IPS-20b (cell line): Measurements from ENCODE around the gene C1orf174.

Experiments
- H3K27ac ChIP-seq: one replicate; pipeline ENCODE4 v1.5.1; 2013; ENCODE audit warnings: low read length
- H3K27me3 ChIP-seq: 2 replicates; pipeline ENCODE4 v1.6.1; 2013; ENCODE audit warnings: mild to moderate bottlenecking, low read length, inconsistent platforms; ENCODE audit not compliant: insufficient read depth
- H3K36me3 ChIP-seq: 2 replicates; pipeline ENCODE4 v1.6.1; 2013; ENCODE audit warnings: low read depth, mild to moderate bottlenecking, inconsistent platforms, low read length, moderate library complexity; ENCODE audit not compliant: insufficient read depth
- H3K4me1 ChIP-seq: 2 replicates; pipeline ENCODE4 v1.6.1; 2013; ENCODE audit warnings: mild to moderate bottlenecking, control low read depth, inconsistent platforms, low read length, moderate library complexity; ENCODE audit not compliant: insufficient read depth
- H3K4me3 ChIP-seq: 2 replicates; pipeline ENCODE4 v1.5.1; 2013; ENCODE audit warnings: mild to moderate bottlenecking, low read length, inconsistent platforms
- H3K9ac ChIP-seq: 2 replicates; pipeline ENCODE4 v1.6.1; 2013; ENCODE audit warnings: low read depth, mild to moderate bottlenecking, inconsistent platforms, low read length, moderate library complexity
- H3K9me3 ChIP-seq: 2 replicates; pipeline ENCODE4 v1.6.1; 2013; ENCODE audit warnings: mild to moderate bottlenecking, low read depth, low read length, inconsistent platforms; ENCODE audit not compliant: insufficient read depth

The C1orf174 gene

GRCh38 chr1:3898475-3898735, 1.7 kb downstream of the C1orf174 start:
- Histone ChIP-seq H3K9ac (no peak overlapping the region), H3K27me3 (no peaks in the 10 kb centered on the region), H3K4me3 (peak overlapping the region; percentile 93; the same call in 1 of the 2 replicates), H3K9me3 (no peaks in the 10 kb centered on the region), H3K36me3 (peaks cover 6% of the 10 kb centered on the region; the same call in 1 of the 2 replicates), H3K27ac (no peak overlapping the region), H3K4me1 (peaks cover 4% of the 10 kb centered on the region; the same call in 1 of the 2 replicates)

DNA sequence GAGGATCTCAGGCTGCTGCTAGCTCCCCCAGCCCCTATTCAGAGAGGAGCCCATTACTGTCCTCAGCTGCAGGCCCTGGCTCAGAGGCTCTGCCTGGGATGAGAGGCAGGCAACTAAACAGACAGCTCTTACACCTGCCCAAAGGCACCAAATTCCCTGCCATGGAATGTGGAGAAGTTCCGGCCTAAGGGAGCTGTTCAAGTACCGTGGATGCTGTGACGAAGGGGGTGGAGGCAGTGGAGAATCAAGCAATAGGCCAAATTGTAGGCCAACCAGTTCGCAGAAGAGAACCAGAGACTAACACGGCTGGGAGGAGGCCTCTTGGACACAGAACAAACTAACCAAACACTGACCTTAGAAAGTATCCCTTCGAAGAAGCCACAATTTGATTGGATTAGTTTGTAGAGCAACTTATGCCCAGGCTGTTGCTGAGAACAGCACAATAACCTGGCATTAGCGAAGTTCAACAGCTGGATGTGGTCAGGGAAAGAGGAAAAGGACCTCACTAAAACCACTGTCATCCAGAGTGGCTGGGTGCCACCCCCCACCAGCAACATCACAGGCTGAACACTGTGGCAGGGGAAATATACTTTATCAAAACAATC, 3.6 kb downstream of the C1orf174 start:
- Histone ChIP-seq H3K27ac (no peak overlapping the region), H3K4me1 (peaks cover 4% of the 10 kb centered on the region; the same call in 1 of the 2 replicates), H3K9ac (no peak overlapping the region), H3K4me3 (no peak overlapping the region), H3K36me3 (peaks cover 12% of the 10 kb centered on the region), H3K27me3 (no peaks in the 10 kb centered on the region), H3K9me3 (no peaks in the 10 kb centered on the region)

DNA sequence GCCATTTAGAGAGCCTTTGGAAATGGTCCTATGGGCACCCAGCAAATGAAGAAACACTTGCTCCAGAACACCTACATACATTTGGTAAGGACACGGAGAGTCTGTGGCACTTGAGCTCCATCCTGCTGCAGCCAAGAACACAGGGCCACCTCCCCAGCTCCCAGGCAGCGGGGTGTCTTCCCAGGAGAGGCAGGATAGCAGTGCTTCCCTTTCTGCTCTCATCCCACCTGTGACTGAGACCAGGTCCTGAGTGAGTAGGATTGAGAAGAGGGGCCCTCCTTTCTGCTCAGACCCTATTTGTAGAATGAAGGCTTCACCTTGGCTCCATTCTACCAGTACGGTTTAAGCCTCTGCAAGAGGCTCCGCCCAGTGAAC, 4.1 kb downstream of the C1orf174 start:
- Histone ChIP-seq H3K9me3 (no peaks in the 10 kb centered on the region), H3K4me3 (no peak overlapping the region), H3K27ac (no peak overlapping the region), H3K9ac (no peak overlapping the region), H3K36me3 (peaks cover 18% of the 10 kb centered on the region), H3K4me1 (peaks cover 4% of the 10 kb centered on the region; the same call in 1 of the 2 replicates), H3K27me3 (no peaks in the 10 kb centered on the region)

DNA sequence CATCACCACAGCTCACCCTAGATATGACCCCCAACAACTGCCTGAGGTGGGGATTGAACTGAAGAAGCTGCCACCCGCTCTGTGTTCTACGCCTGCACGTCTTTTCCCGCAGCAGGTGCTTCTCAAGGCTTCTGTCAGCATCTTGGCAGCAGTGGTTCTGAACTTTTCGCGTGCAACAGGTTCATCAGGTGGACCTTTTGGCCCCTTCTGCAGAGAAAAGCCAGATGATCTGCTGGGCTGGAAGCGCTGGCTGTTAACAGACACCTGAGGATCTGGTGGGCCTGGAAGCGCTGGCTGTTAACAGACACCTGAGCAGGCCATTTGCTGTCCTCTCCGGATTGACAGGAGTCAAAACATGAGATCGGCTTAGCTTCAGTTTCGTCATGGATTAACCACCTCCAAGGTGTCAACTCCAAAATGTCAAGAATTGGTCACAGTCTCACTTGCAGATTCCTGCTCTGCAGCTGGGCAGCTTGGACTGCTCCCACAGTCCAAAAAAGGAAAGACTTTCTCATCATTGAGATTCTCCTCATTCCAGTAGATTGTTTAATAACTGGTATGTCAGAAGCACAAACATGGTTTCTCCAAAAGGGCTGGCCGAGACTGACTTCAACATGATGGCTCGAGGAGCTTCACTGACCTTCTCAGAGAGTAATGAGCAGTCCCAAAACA, 4.7 kb downstream of the C1orf174 start:
- no peaks in the 10 kb centered on the region for H3K27me3 ChIP-seq
- no peaks in the 10 kb centered on the region for H3K9me3 ChIP-seq
- peaks cover 23% of the 10 kb centered on the region for H3K36me3 ChIP-seq
- H3K27ac ChIP-seq: no peak overlapping the region
- no peak overlapping the region for H3K4me3 ChIP-seq
- peaks cover 4% of the 10 kb centered on the region; the same call in 1 of the 2 replicates for H3K4me1 ChIP-seq
- no peak overlapping the region for H3K9ac ChIP-seq

DNA sequence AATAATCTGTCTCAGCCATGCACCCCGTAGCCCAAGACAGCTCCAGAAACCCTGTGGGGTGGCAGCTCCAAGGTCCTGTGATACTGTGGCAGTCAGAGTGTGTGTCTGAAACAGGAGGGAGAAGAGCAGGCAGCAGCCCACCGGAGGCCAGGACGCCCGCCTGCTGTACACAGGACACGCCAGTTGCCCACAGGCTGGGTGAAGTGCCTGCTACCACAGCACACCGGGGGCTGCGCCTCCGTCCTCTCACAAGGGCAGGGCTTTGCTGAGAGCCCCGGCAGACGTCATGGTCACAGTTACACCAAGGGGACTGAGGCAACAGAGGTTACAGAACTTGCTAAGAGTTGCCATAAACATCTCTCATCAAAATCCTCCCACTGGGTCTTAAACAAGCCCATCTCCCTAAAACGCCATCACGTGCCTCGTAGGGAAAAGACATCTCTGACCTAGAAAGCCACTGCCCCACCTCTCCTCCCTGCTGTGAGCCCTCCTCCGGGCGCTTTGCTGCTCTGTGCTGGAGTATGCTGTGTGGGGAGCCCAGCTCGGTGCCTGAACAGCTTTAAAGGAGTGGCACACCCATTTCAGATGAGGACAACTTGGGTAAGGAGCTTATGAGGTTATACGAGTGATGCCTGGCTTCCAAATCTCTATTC, 5.3 kb downstream of the C1orf174 start:
- no peaks in the 10 kb centered on the region for H3K9me3 ChIP-seq
- H3K9ac ChIP-seq: no peak overlapping the region
- peaks cover 30% of the 10 kb centered on the region for H3K36me3 ChIP-seq
- H3K27ac ChIP-seq: no peak overlapping the region
- peaks cover 4% of the 10 kb centered on the region; the same call in 1 of the 2 replicates for H3K4me1 ChIP-seq
- H3K27me3 ChIP-seq: no peaks in the 10 kb centered on the region
- H3K4me3 ChIP-seq: no peak overlapping the region

DNA sequence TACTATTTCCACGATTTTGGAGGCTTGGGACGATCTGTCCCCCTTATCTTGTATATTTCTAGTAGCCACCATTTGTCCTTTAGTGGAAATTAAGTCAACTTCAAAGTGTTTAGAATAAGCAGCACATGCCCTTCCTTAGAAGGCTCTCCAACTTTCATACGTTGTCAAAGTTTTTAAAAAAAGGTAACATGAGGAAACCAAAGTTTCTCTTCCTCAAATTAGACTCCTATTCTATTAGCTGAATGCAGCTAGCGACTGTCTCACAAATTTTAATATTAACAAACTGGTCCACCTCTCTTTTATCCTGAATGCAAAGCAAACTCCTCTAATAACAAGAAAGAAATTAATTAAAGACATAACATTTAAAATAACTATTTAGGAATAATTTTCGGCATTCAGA, 6.9 kb downstream of the C1orf174 start:
- H3K27me3 ChIP-seq: no peaks in the 10 kb centered on the region

GRCh38 chr1:3892748-3893147, 7.3 kb downstream of the C1orf174 start:
- Histone ChIP-seq H3K4me1 (no peaks in the 10 kb centered on the region), H3K27me3 (no peaks in the 10 kb centered on the region), H3K36me3 (peaks cover 43% of the 10 kb centered on the region), H3K4me3 (no peak overlapping the region), H3K9ac (no peak overlapping the region), H3K9me3 (no peaks in the 10 kb centered on the region), H3K27ac (no peak overlapping the region)

More for the DNA sequence above, 6.9 kb downstream of the C1orf174 start:
- no peak overlapping the region for H3K27ac ChIP-seq
- H3K4me1 ChIP-seq: no peaks in the 10 kb centered on the region
- peaks cover 39% of the 10 kb centered on the region for H3K36me3 ChIP-seq
- no peak overlapping the region for H3K4me3 ChIP-seq
- H3K9ac ChIP-seq: no peak overlapping the region
- H3K9me3 ChIP-seq: no peaks in the 10 kb centered on the region

- H3K9me3 ChIP-seq: no peaks in the 10 kb centered on the region
- H3K27ac ChIP-seq: no peak overlapping the region
- H3K27me3 ChIP-seq: no peaks in the 10 kb centered on the region
- no peak overlapping the region for H3K4me3 ChIP-seq
- no peak overlapping the region for H3K9ac ChIP-seq
- no peaks in the 10 kb centered on the region for H3K4me1 ChIP-seq
- H3K36me3 ChIP-seq: peaks cover 48% of the 10 kb centered on the region
These were observed 8.7 kb downstream of the C1orf174 start for GRCh38 chr1:3891329-3891865.

- H3K36me3 ChIP-seq: peaks cover 48% of the 10 kb centered on the region
- H3K27me3 ChIP-seq: no peaks in the 10 kb centered on the region
- no peaks in the 10 kb centered on the region for H3K9me3 ChIP-seq
- H3K4me3 ChIP-seq: no peak overlapping the region
- H3K9ac ChIP-seq: no peak overlapping the region
- no peak overlapping the region for H3K27ac ChIP-seq
- H3K4me1 ChIP-seq: no peaks in the 10 kb centered on the region
These were observed 9.4 kb downstream of the C1orf174 start for GRCh38 chr1:3890389-3891328.

- Histone ChIP-seq H3K27me3 (no peaks in the 10 kb centered on the region), H3K9ac (no peak overlapping the region), H3K36me3 (peaks cover 46% of the 10 kb centered on the region)
These were observed 10.1 kb downstream of the C1orf174 start for GRCh38 chr1:3889936-3890335.

GRCh38 chr1:3888301-3888700, 11.8 kb downstream of the C1orf174 start:
- Histone ChIP-seq H3K4me1 (no peaks in the 10 kb centered on the region), H3K9ac (no peak overlapping the region), H3K4me3 (no peak overlapping the region), H3K9me3 (no peaks in the 10 kb centered on the region), H3K27ac (no peak overlapping the region), H3K27me3 (no peaks in the 10 kb centered on the region), H3K36me3 (peaks cover 46% of the 10 kb centered on the region)

More at GRCh38 chr1:3889936-3890335, 10.1 kb downstream of the C1orf174 start:
- H3K4me3 ChIP-seq: no peak overlapping the region
- H3K27ac ChIP-seq: no peak overlapping the region
- no peaks in the 10 kb centered on the region for H3K4me1 ChIP-seq
- H3K9me3 ChIP-seq: no peaks in the 10 kb centered on the region
